HEK293 (cell line): ENCODE results near the gene MON2.

Experiments
- ZBTB8A ChIP-seq: fragments of 450-650 bp; formaldehyde crosslinking; IDR thresholded peaks from 2 replicates; pipeline ENCODE4 v1.5.1; 2016; ENCODE audit warnings: missing biosample characterization, missing genetic modification characterization
- ZNF112 ChIP-seq: fragments of 450-650 bp; formaldehyde crosslinking; IDR thresholded peaks from 2 replicates; pipeline ENCODE4 v1.5.0; 2017; ENCODE audit warnings: missing biosample characterization, missing genetic modification characterization
- ZNF239 ChIP-seq: fragments of 450-650 bp; formaldehyde crosslinking; IDR thresholded peaks from 2 replicates; pipeline ENCODE4 v1.5.1; 2016; ENCODE audit warnings: missing biosample characterization, missing genetic modification characterization
- ZNF24 ChIP-seq: fragments of 450-650 bp; formaldehyde crosslinking; IDR thresholded peaks from 2 replicates; pipeline ENCODE4 v1.5.1; 2016; ENCODE audit warnings: missing biosample characterization, missing genetic modification characterization
- ZNF518A ChIP-seq: fragments of 450-650 bp; formaldehyde crosslinking; conservative IDR thresholded peaks from 2 replicates; pipeline ENCODE4 v1.5.1; 2016; ENCODE audit warnings: low read depth, missing biosample characterization, missing genetic modification characterization
- ZNF610 ChIP-seq: fragments of 450-650 bp; formaldehyde crosslinking; IDR thresholded peaks from 2 replicates; pipeline ENCODE4 v1.5.1; 2016; ENCODE audit warnings: missing biosample characterization, missing genetic modification characterization, borderline replicate concordance
- TF ChIP-seq, protein P1 (sequence below): fragments of 450-650 bp; formaldehyde crosslinking; IDR thresholded peaks from 2 replicates; pipeline ENCODE4 v1.5.1; 2016; ENCODE audit warnings: missing biosample characterization, missing genetic modification characterization
- TF ChIP-seq, protein P2 (sequence below): fragments of 450-650 bp; formaldehyde crosslinking; IDR thresholded peaks from 2 replicates; pipeline ENCODE4 v1.5.1; 2016; ENCODE audit warnings: missing biosample characterization, missing genetic modification characterization
- TF ChIP-seq, protein P3 (sequence below): fragments of 450-650 bp; formaldehyde crosslinking; IDR thresholded peaks from 2 replicates; pipeline ENCODE4 v1.5.1; 2016; ENCODE audit warnings: missing biosample characterization, missing genetic modification characterization

- TF ChIP-seq ZNF24 (tag by site-specific recombination) (no peak), ZNF518A (tag by site-specific recombination) (no peak), ZNF610 (tag by site-specific recombination) (no peak), ZBTB8A (no peak), ZNF239 (tag by site-specific recombination) (no peak), ZNF112 (tag by site-specific recombination) (no peak)
- TF ChIP-seq, protein P1, sequence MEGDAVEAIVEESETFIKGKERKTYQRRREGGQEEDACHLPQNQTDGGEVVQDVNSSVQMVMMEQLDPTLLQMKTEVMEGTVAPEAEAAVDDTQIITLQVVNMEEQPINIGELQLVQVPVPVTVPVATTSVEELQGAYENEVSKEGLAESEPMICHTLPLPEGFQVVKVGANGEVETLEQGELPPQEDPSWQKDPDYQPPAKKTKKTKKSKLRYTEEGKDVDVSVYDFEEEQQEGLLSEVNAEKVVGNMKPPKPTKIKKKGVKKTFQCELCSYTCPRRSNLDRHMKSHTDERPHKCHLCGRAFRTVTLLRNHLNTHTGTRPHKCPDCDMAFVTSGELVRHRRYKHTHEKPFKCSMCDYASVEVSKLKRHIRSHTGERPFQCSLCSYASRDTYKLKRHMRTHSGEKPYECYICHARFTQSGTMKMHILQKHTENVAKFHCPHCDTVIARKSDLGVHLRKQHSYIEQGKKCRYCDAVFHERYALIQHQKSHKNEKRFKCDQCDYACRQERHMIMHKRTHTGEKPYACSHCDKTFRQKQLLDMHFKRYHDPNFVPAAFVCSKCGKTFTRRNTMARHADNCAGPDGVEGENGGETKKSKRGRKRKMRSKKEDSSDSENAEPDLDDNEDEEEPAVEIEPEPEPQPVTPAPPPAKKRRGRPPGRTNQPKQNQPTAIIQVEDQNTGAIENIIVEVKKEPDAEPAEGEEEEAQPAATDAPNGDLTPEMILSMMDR (tag by site-specific recombination) = no peak
- TF ChIP-seq, protein P2, sequence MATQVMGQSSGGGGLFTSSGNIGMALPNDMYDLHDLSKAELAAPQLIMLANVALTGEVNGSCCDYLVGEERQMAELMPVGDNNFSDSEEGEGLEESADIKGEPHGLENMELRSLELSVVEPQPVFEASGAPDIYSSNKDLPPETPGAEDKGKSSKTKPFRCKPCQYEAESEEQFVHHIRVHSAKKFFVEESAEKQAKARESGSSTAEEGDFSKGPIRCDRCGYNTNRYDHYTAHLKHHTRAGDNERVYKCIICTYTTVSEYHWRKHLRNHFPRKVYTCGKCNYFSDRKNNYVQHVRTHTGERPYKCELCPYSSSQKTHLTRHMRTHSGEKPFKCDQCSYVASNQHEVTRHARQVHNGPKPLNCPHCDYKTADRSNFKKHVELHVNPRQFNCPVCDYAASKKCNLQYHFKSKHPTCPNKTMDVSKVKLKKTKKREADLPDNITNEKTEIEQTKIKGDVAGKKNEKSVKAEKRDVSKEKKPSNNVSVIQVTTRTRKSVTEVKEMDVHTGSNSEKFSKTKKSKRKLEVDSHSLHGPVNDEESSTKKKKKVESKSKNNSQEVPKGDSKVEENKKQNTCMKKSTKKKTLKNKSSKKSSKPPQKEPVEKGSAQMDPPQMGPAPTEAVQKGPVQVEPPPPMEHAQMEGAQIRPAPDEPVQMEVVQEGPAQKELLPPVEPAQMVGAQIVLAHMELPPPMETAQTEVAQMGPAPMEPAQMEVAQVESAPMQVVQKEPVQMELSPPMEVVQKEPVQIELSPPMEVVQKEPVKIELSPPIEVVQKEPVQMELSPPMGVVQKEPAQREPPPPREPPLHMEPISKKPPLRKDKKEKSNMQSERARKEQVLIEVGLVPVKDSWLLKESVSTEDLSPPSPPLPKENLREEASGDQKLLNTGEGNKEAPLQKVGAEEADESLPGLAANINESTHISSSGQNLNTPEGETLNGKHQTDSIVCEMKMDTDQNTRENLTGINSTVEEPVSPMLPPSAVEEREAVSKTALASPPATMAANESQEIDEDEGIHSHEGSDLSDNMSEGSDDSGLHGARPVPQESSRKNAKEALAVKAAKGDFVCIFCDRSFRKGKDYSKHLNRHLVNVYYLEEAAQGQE (tag by site-specific recombination) = no peak
- TF ChIP-seq, protein P3, sequence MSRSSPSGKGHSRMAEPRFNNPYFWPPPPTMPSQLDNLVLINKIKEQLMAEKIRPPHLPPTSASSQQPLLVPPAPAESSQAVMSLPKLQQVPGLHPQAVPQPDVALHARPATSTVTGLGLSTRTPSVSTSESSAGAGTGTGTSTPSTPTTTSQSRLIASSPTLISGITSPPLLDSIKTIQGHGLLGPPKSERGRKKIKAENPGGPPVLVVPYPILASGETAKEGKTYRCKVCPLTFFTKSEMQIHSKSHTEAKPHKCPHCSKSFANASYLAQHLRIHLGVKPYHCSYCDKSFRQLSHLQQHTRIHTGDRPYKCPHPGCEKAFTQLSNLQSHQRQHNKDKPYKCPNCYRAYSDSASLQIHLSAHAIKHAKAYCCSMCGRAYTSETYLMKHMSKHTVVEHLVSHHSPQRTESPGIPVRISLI = no peak
Observed at GRCh38 chr12:62484233-62484632, 17.6 kb downstream of the MON2 start.
